HUES6 (cell line): Measurements from ENCODE around the gene TBC1D22A.

Experiments used
- H3K27ac ChIP-seq: 2 replicates; pipeline ENCODE4 v1.7.0; 2013; ENCODE audit warnings: low read depth, mild to moderate bottlenecking, low read length, inconsistent platforms
- H3K27me3 ChIP-seq: 2 replicates; pipeline ENCODE4 v1.6.1; 2013; ENCODE audit warnings: low read length; ENCODE audit not compliant: control insufficient read depth, insufficient read depth
- H3K36me3 ChIP-seq: 2 replicates; pipeline ENCODE4 v1.6.1; 2013; ENCODE audit warnings: low read length; ENCODE audit not compliant: control insufficient read depth, insufficient read depth
- H3K4me1 ChIP-seq: 2 replicates; pipeline ENCODE4 v1.6.1; 2013; ENCODE audit warnings: low read length; ENCODE audit not compliant: control insufficient read depth, insufficient read depth
- H3K4me3 ChIP-seq: 2 replicates; pipeline ENCODE4 v1.5.1; 2013; ENCODE audit warnings: low read depth, low read length
- H3K9ac ChIP-seq: one replicate; pipeline ENCODE4 v1.6.1; 2013; ENCODE audit warnings: mild to moderate bottlenecking, low read length
- H3K9me3 ChIP-seq: 2 replicates; pipeline ENCODE4 v1.6.1; 2013; ENCODE audit warnings: low read depth, low read length; ENCODE audit not compliant: control insufficient read depth, insufficient read depth

Gene TBC1D22A

GRCh38 chr22:46846150-46846831 is 83.8 kb downstream of the TBC1D22A start:
- H3K9me3 ChIP-seq, result no peaks in the 10 kb centered on the region
- no peak overlapping the region for H3K9ac ChIP-seq
- peaks cover 9% of the 10 kb centered on the region for H3K4me1 ChIP-seq
- H3K36me3 ChIP-seq, result no peaks in the 10 kb centered on the region
- no peak overlapping the region for H3K4me3 ChIP-seq
- no peaks in the 10 kb centered on the region for H3K27me3 ChIP-seq
- no peak overlapping the region for H3K27ac ChIP-seq

DNA sequence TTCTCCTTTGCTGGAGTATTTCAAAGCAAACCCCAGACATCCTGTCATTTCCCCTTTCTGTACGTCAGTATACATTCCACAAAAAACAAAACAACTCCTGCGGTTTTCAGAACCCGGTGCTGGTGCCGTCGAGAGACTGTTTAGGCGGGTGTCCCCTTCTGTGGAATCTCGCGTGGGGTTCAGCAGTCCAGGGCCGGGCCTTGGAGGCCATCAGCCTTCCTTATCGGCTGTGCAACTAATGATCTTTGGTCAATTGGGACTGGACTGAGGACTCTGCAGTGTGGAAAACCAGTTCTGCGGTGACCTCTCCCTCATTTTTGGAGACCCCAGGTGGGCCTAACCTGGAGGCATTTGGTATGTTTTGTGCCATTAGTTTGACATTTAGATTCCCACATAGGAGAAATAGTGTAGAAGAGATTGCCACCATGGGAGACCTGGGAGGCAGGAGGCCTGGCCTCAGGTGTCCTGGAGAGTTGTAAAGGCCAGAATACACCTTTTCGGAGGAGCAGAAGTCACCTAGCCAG is 84.4 kb downstream of the TBC1D22A start:
- Histone ChIP-seq H3K4me3 (no peak overlapping the region), H3K9ac (no peak overlapping the region), H3K4me1 (peaks cover 9% of the 10 kb centered on the region), H3K9me3 (no peaks in the 10 kb centered on the region), H3K27ac (no peak overlapping the region), H3K27me3 (no peaks in the 10 kb centered on the region), H3K36me3 (no peaks in the 10 kb centered on the region)

DNA sequence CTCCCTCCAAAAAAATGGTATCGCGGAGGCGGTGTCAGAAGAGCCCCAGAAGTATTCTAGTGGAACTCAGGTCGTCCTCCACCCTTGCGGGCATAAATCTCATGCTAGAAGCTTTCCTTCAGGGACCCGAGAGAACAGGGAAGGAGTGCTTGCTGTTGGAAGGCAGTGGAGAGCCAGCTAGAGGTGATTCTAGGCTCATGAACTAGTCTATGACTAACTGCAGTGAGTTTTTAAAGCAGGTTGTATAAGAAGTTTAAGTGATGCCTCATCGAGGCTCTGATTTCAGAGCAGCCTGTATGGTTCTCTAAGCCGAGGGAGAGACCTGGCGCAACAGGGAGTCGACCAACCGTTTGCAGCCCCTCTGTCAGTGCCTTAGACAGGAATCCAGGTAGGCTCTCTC is 85.7 kb downstream of the TBC1D22A start:
- Histone ChIP-seq H3K36me3 (no peaks in the 10 kb centered on the region), H3K4me1 (peaks cover 9% of the 10 kb centered on the region), H3K9me3 (no peaks in the 10 kb centered on the region), H3K9ac (no peak overlapping the region), H3K4me3 (no peak overlapping the region), H3K27me3 (no peaks in the 10 kb centered on the region), H3K27ac (no peak overlapping the region)

- H3K9ac ChIP-seq, result no peak overlapping the region
- no peaks in the 10 kb centered on the region for H3K9me3 ChIP-seq
- no peaks in the 10 kb centered on the region for H3K27me3 ChIP-seq
- H3K27ac ChIP-seq, result no peak overlapping the region
- peaks cover 12% of the 10 kb centered on the region for H3K4me1 ChIP-seq
- no peaks in the 10 kb centered on the region for H3K36me3 ChIP-seq
- no peak overlapping the region for H3K4me3 ChIP-seq
These were observed 86.7 kb downstream of the TBC1D22A start for GRCh38 chr22:46849101-46849500.

- peaks cover 16% of the 10 kb centered on the region for H3K4me1 ChIP-seq
- no peaks in the 10 kb centered on the region for H3K36me3 ChIP-seq
These were observed 87.5 kb downstream of the TBC1D22A start for GRCh38 chr22:46849951-46850350.

DNA sequence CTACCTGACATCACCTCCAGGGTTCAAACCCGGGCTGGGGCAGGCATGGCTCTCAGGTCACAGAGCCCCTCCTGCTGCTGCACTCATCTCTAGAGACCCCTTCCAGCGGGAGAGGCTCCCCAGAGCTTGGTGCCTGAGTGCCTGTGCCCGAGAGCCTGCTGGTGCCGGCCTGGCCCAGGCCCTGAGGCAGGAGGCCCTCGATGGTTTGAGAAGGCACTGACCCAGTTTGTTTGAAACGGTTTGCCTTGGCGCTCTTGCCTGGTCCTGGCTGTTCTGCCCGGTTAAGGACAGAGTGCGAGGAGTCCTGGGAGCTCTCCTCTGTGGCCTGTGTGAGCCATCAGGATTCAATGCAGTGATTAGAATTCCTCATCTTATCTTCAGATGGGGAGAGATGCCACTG is 88.9 kb downstream of the TBC1D22A start:
- Histone ChIP-seq H3K9ac (no peak overlapping the region), H3K27me3 (no peaks in the 10 kb centered on the region), H3K4me1 (peaks cover 8% of the 10 kb centered on the region), H3K36me3 (no peaks in the 10 kb centered on the region), H3K4me3 (no peak overlapping the region), H3K27ac (no peak overlapping the region), H3K9me3 (no peaks in the 10 kb centered on the region)

More at GRCh38 chr22:46849951-46850350, 87.5 kb downstream of the TBC1D22A start:
- H3K9ac ChIP-seq, result no peak overlapping the region
- no peaks in the 10 kb centered on the region for H3K27me3 ChIP-seq
- no peaks in the 10 kb centered on the region for H3K9me3 ChIP-seq
- H3K27ac ChIP-seq, result no peak overlapping the region
- H3K4me3 ChIP-seq, result no peak overlapping the region

DNA sequence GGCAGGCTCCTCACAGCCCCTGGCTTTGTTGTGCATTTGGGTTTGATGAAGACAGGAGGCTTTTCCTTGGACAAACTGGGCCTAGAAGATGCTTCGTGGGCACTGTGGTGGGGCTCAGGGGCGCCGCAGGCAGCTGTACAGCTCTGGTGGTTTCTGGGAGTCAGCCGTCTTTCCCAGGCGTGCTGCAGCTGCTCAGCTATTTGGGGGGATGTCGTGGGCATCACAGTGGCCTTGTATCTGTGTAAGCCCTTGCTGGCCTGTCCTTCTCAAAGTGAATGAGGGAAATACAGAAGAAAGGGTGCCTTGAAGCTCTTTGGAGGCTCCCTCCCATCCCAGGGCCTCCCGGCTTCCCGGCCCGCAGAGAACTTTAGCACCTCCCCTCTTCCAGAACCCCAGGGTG is 89.5 kb downstream of the TBC1D22A start:
- Histone ChIP-seq H3K27ac (no peak overlapping the region), H3K9me3 (no peaks in the 10 kb centered on the region), H3K9ac (no peak overlapping the region), H3K36me3 (no peaks in the 10 kb centered on the region), H3K4me3 (no peak overlapping the region), H3K4me1 (peaks cover 7% of the 10 kb centered on the region), H3K27me3 (no peaks in the 10 kb centered on the region)

- Histone ChIP-seq H3K9me3 (no peaks in the 10 kb centered on the region; the same call in 1 of the 2 replicates), H3K27me3 (no peaks in the 10 kb centered on the region), H3K4me1 (peaks cover 7% of the 10 kb centered on the region), H3K36me3 (no peaks in the 10 kb centered on the region), H3K9ac (no peak overlapping the region), H3K4me3 (no peak overlapping the region), H3K27ac (no peak overlapping the region)
These were observed 90.3 kb downstream of the TBC1D22A start for GRCh38 chr22:46852771-46853170.

DNA sequence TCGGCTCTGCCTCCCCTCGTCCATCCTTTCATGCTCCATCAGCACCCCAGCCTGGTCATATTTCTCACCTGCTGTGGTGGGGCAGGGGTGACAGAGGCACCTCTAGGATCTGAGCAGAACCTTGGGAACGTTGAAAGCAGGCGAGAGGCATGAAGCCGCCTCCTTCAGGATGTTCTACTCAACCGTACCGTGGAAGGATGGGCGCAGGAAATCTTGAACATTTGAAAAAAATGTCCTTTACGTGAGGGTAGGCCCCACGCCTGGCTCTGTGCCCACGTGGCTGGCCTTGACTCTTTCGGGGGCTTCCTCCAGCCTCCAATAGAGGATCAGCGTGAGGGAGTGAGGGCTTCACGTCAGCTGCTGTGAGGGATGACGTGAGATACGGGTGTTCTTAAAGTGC is 90.7 kb downstream of the TBC1D22A start:
- Histone ChIP-seq H3K4me1 (peaks cover 7% of the 10 kb centered on the region), H3K27ac (no peak overlapping the region), H3K9me3 (no peaks in the 10 kb centered on the region; the same call in 1 of the 2 replicates), H3K36me3 (no peaks in the 10 kb centered on the region), H3K4me3 (no peak overlapping the region), H3K27me3 (no peaks in the 10 kb centered on the region), H3K9ac (no peak overlapping the region)

DNA sequence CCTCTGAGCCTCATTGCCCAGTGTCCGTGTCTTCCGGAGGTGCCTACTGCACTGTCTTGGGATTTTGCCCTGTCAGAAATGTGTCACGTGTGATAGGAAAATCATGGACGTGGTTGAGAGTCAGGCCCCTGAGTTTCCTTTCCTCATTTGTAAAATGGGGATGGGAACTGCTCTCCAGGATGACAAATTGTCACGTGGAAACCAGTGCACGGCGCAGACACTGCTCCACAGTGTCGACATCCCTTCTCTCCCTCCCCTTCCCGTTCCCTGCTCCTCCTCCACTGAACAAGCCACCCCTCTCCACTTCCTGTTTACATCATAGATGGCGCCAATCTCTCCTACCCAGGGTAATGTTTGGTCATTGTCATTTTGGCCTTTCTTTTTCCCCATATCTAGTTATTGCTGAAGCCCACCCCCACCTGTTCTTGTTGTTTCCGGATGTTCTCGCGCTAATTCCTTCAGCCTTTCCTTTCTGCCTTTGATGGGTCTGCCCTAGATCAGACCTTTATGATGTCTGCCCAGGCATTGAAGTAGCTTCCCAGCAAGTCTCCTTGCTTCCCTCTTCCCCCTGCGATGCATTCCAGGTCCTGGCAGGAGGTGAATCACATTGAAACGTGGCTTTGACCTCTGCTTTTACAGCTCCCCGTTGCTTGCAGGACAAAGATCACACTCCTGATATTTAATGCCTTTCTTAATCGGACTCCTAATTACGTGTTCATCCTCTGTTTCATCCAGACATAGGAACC is 91.8 kb downstream of the TBC1D22A start:
- Histone ChIP-seq H3K9ac (no peak overlapping the region), H3K4me3 (no peak overlapping the region), H3K27ac (no peak overlapping the region), H3K9me3 (no peaks in the 10 kb centered on the region; the same call in 1 of the 2 replicates), H3K27me3 (no peaks in the 10 kb centered on the region), H3K4me1 (peaks cover 7% of the 10 kb centered on the region), H3K36me3 (no peaks in the 10 kb centered on the region)

- H3K4me1 ChIP-seq, result peaks cover 7% of the 10 kb centered on the region
- H3K4me3 ChIP-seq, result no peak overlapping the region
- H3K9ac ChIP-seq, result no peak overlapping the region
- no peaks in the 10 kb centered on the region; the same call in 1 of the 2 replicates for H3K9me3 ChIP-seq
- no peaks in the 10 kb centered on the region for H3K36me3 ChIP-seq
- H3K27me3 ChIP-seq, result no peaks in the 10 kb centered on the region
- H3K27ac ChIP-seq, result no peak overlapping the region
These were observed 93.2 kb downstream of the TBC1D22A start for GRCh38 chr22:46855681-46856080.
